SK-N-SH treated with all-trans-retinoic acid at 6 μM for 48 hours (cell line): ENCODE data around the gene MTCL3.

Source experiments
- ATAC-seq: fragments of 200-7000 bp; cut with Tn5 transposase; 3 replicates; pipeline ENCODE4 v1.9.1; 2020; ENCODE audit warnings: mild to moderate bottlenecking, moderate library complexity
- ARNTL ChIP-seq: fragments of 450-650 bp; formaldehyde crosslinking; IDR thresholded peaks from 2 replicates; pipeline ENCODE4 v1.5.0; 2020; ENCODE audit warnings: low read depth, mild to moderate bottlenecking, moderate library complexity, borderline replicate concordance
- BACH2 ChIP-seq: fragments of 250-450 bp; sonication (Bioruptor Pico); IDR thresholded peaks from 2 replicates; pipeline ENCODE4 v1.9.0; 2021; ENCODE audit warnings: mild to moderate bottlenecking, borderline replicate concordance
- CSDC2 ChIP-seq: fragments of 250-450 bp; sonication (Bioruptor Pico); IDR thresholded peaks from 2 replicates; pipeline ENCODE4 v1.5.0; 2020; ENCODE audit warnings: mild to moderate bottlenecking, moderate library complexity
- ESRRG ChIP-seq: fragments of 250-450 bp; sonication (Bioruptor Pico); IDR thresholded peaks from 2 replicates; pipeline ENCODE4 v1.6.1; 2021; ENCODE audit warnings: mild to moderate bottlenecking
- GLIS3 ChIP-seq: fragments of 250-450 bp; sonication (Bioruptor Pico); IDR thresholded peaks from 2 replicates; pipeline ENCODE4 v1.5.0; 2020; ENCODE audit warnings: mild to moderate bottlenecking, moderate library complexity
- ISL1 ChIP-seq: fragments of 250-450 bp; sonication (Bioruptor Pico); IDR thresholded peaks from 2 replicates; pipeline ENCODE4 v2.1.2; 2022; ENCODE audit warnings: mild to moderate bottlenecking, moderate library complexity
- OSR1 ChIP-seq: fragments of 250-450 bp; sonication (Bioruptor Pico); IDR thresholded peaks from 2 replicates; pipeline ENCODE4 v1.8.0; 2022; ENCODE audit warnings: moderate library complexity, mild to moderate bottlenecking, inconsistent platforms
- PPARA ChIP-seq: fragments of 250-450 bp; sonication (Bioruptor Pico); IDR thresholded peaks from 2 replicates; pipeline ENCODE4 v1.5.0; 2020; ENCODE audit warnings: mild to moderate bottlenecking, borderline replicate concordance
- RARB ChIP-seq: fragments of 250-450 bp; sonication (Bioruptor Pico); IDR thresholded peaks from 2 replicates; pipeline ENCODE4 v1.8.0; 2021; ENCODE audit warnings: mild to moderate bottlenecking, moderate library complexity
- SNAI2 ChIP-seq: fragments of 250-450 bp; sonication (Bioruptor Pico); IDR thresholded peaks from 2 replicates; pipeline ENCODE4 v1.5.0; 2020; ENCODE audit warnings: mild to moderate bottlenecking, moderate library complexity
- TCF4 ChIP-seq: fragments of 250-450 bp; sonication (Bioruptor Pico); IDR thresholded peaks from 2 replicates; pipeline ENCODE4 v1.8.0; 2021; ENCODE audit warnings: mild to moderate bottlenecking, moderate library complexity, borderline replicate concordance
- TOX ChIP-seq: fragments of 250-450 bp; sonication (Bioruptor Pico); IDR thresholded peaks from 2 replicates; pipeline ENCODE4 v1.8.0; 2021; ENCODE audit warnings: mild to moderate bottlenecking, moderate library complexity, borderline replicate concordance
- ZC3H10 ChIP-seq: fragments of 250-450 bp; sonication (Bioruptor Pico); IDR thresholded peaks from 2 replicates; pipeline ENCODE4 v1.5.1; 2021; ENCODE audit warnings: mild to moderate bottlenecking, moderate library complexity
- ZFP30 ChIP-seq: fragments of 450-650 bp; formaldehyde crosslinking; IDR thresholded peaks from 2 replicates; pipeline ENCODE4 v1.5.0; 2022; ENCODE audit warnings: mild to moderate bottlenecking, moderate library complexity
- ZNF565 ChIP-seq: fragments of 450-650 bp; formaldehyde crosslinking; conservative IDR thresholded peaks from 2 replicates; pipeline ENCODE4 v1.5.0; 2020; ENCODE audit warnings: low read depth, mild to moderate bottlenecking, moderate library complexity
- ZNF70 ChIP-seq: fragments of 450-650 bp; formaldehyde crosslinking; IDR thresholded peaks from 2 replicates; pipeline ENCODE4 v1.5.0; 2020; ENCODE audit warnings: mild to moderate bottlenecking, moderate library complexity
- TF ChIP-seq, protein P1 (sequence below): fragments of 250-450 bp; sonication (Bioruptor Pico); IDR thresholded peaks from 2 replicates; pipeline ENCODE4 v1.8.0; 2020; ENCODE audit warnings: mild to moderate bottlenecking, moderate library complexity, borderline replicate concordance
- TF ChIP-seq, protein P2 (sequence below): fragments of 250-450 bp; sonication (Bioruptor Pico); IDR thresholded peaks from 2 replicates; pipeline ENCODE4 v1.5.1; 2021; ENCODE audit warnings: mild to moderate bottlenecking, moderate library complexity
- TF ChIP-seq, protein P3 (sequence below): fragments of 250-450 bp; sonication (Bioruptor Pico); IDR thresholded peaks from 2 replicates; pipeline ENCODE4 v1.5.1; 2020; ENCODE audit warnings: low read depth, mild to moderate bottlenecking, moderate library complexity
- TF ChIP-seq, protein P4 (sequence below): fragments of 250-450 bp; sonication (Bioruptor Pico); IDR thresholded peaks from 2 replicates; pipeline ENCODE4 v1.8.0; 2021; ENCODE audit warnings: low read depth, mild to moderate bottlenecking, moderate library complexity, borderline replicate concordance
- TF ChIP-seq, protein P5 (sequence below): fragments of 250-450 bp; sonication (Bioruptor Pico); IDR thresholded peaks from 2 replicates; pipeline ENCODE4 v1.5.0; 2020; ENCODE audit warnings: mild to moderate bottlenecking, moderate library complexity

MTCL3 gene

DNA sequence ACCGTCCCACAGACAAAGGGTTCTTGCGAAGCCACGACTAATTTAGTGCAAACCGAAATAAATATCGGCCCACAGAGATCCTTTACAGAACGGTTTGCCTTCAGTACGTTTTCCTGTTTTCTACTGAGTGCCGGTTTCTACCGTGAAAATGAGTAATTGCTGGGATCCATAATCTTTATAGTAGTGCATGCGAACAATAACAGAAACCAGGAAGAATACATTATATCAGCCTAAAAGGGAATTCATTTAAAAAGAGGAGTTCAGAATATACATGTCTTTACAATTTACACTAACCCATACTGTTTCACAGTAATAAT, 292 bp upstream of the MTCL3 start:
- no peak for ATAC-seq
- TF ChIP-seq, protein P1, sequence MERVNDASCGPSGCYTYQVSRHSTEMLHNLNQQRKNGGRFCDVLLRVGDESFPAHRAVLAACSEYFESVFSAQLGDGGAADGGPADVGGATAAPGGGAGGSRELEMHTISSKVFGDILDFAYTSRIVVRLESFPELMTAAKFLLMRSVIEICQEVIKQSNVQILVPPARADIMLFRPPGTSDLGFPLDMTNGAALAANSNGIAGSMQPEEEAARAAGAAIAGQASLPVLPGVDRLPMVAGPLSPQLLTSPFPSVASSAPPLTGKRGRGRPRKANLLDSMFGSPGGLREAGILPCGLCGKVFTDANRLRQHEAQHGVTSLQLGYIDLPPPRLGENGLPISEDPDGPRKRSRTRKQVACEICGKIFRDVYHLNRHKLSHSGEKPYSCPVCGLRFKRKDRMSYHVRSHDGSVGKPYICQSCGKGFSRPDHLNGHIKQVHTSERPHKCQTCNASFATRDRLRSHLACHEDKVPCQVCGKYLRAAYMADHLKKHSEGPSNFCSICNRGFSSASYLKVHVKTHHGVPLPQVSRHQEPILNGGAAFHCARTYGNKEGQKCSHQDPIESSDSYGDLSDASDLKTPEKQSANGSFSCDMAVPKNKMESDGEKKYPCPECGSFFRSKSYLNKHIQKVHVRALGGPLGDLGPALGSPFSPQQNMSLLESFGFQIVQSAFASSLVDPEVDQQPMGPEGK (CRISPR knock-in tag) = no peak
- TF ChIP-seq PPARA = no peak
- no peak for TF ChIP-seq SNAI2 (CRISPR knock-in tag)
- no peak for TF ChIP-seq ARNTL (CRISPR knock-in tag)
- TF ChIP-seq GLIS3 = no peak

DNA sequence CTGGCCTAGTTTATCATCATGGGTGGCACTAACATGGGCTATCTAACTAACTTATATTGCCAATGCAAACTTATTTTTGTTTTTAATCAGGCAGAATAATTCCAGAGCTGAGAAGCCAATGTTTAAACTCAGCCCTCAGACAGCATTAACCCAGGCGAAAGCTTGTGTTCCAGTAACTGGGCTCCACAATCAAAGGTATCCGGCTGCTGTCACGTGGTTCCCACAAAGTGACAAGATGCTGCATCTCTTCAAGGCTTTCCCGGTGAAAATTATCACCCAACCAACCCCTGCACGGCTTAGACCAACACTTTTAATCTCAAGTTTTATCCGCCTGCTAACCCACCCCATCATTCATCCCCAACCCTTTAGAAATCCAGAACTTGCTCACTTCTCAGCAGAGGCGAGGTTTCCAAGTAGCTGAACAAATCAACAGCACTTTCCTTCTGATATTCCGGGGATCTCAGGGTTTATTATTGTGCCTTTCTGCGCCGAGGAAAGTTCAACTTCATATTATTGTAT, 885 bp downstream of the MTCL3 start:
- TF ChIP-seq TOX (CRISPR knock-in tag) = no peak
- TF ChIP-seq ESRRG (CRISPR knock-in tag) = no peak
- no peak for TF ChIP-seq ZNF70 (CRISPR knock-in tag)
- TF ChIP-seq GLIS3 = no peak
- TF ChIP-seq, protein P2, sequence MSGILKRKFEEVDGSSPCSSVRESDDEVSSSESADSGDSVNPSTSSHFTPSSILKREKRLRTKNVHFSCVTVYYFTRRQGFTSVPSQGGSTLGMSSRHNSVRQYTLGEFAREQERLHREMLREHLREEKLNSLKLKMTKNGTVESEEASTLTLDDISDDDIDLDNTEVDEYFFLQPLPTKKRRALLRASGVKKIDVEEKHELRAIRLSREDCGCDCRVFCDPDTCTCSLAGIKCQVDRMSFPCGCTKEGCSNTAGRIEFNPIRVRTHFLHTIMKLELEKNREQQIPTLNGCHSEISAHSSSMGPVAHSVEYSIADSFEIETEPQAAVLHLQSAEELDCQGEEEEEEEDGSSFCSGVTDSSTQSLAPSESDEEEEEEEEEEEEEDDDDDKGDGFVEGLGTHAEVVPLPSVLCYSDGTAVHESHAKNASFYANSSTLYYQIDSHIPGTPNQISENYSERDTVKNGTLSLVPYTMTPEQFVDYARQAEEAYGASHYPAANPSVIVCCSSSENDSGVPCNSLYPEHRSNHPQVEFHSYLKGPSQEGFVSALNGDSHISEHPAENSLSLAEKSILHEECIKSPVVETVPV (CRISPR knock-in tag) = no peak
- no peak for TF ChIP-seq RARB (CRISPR knock-in tag)
- no peak for ATAC-seq

DNA sequence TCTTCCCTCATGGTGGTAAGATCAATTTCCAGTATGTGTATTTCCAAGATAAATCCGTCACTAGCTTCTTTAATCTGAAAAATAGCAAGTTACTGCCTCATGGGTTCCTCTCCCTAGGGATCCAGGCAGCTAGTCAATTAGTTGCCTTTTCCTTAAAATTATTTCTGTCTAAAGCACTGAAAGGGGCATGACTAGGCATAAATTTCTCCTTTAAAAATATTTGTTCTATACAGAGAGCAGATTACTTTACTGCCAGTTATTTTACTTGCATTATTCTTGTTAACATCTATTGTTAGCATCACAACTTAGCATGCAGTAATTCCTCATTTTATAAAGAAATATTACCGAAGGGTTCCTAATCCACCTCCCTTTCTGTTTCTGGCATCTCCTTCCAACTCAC, 1.4 kb downstream of the MTCL3 start:
- TF ChIP-seq ZFP30 (CRISPR knock-in tag) = no peak
- TF ChIP-seq TCF4 (CRISPR knock-in tag) = no peak
- no peak for TF ChIP-seq ESRRG (CRISPR knock-in tag)
- no peak for TF ChIP-seq GLIS3
- TF ChIP-seq CSDC2 = no peak
- TF ChIP-seq, protein P3, sequence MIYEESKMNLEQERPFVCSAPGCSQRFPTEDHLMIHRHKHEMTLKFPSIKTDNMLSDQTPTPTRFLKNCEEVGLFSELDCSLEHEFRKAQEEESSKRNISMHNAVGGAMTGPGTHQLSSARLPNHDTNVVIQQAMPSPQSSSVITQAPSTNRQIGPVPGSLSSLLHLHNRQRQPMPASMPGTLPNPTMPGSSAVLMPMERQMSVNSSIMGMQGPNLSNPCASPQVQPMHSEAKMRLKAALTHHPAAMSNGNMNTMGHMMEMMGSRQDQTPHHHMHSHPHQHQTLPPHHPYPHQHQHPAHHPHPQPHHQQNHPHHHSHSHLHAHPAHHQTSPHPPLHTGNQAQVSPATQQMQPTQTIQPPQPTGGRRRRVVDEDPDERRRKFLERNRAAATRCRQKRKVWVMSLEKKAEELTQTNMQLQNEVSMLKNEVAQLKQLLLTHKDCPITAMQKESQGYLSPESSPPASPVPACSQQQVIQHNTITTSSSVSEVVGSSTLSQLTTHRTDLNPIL (CRISPR knock-in tag) = no peak
- no peak for TF ChIP-seq BACH2
- TF ChIP-seq, protein P4, sequence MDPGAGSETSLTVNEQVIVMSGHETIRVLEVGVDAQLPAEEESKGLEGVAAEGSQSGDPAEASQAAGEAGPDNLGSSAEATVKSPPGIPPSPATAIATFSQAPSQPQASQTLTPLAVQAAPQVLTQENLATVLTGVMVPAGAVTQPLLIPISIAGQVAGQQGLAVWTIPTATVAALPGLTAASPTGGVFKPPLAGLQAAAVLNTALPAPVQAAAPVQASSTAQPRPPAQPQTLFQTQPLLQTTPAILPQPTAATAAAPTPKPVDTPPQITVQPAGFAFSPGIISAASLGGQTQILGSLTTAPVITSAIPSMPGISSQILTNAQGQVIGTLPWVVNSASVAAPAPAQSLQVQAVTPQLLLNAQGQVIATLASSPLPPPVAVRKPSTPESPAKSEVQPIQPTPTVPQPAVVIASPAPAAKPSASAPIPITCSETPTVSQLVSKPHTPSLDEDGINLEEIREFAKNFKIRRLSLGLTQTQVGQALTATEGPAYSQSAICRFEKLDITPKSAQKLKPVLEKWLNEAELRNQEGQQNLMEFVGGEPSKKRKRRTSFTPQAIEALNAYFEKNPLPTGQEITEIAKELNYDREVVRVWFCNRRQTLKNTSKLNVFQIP (CRISPR knock-in tag) = no peak
- no peak for TF ChIP-seq ISL1 (CRISPR knock-in tag)
- TF ChIP-seq ZNF565 = no peak
- no peak for ATAC-seq

DNA sequence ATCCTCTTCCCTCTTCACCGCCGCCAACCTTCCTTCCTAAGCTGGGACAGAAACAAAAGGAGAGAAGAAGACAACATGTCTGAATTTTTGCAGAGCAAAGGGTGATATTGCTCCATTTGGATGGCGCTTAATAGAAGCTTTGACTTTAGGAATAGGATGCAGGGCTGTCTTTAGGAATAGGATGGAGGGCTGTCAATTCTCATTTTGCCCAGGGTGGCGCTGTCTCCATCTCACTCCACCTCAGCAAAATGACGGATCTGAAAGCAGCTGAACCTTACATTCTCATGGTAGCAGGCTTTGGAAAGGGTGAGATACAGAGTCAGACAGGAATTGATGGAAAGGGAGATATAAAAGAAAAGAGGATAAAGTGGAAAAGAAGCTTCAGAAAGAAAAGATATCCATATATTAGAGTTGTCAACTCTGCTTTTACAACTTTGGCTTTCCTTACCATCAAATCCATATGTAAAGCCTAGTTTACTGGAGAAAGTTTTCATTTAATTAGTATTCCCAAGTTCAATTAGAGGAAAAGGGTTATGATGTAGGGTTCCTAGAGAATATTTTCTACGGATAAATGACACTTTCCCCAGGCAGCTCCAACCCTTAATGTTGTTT, 2.4 kb downstream of the MTCL3 start:
- ATAC-seq = peak; percentile 75
- TF ChIP-seq CSDC2 (no peak; the same call in 1 of the 2 replicates), PPARA (no peak), SNAI2 (CRISPR knock-in tag) (no peak), ZNF565 (no peak), ESRRG (CRISPR knock-in tag) (no peak), TCF4 (CRISPR knock-in tag) (no peak; the same call in 1 of the 2 replicates), TOX (CRISPR knock-in tag) (no peak), ZC3H10 (CRISPR knock-in tag) (no peak), OSR1 (CRISPR knock-in tag) (no peak), ARNTL (CRISPR knock-in tag) (no peak)
- TF ChIP-seq, protein P1 (CRISPR knock-in tag) = no peak
- TF ChIP-seq, protein P5, sequence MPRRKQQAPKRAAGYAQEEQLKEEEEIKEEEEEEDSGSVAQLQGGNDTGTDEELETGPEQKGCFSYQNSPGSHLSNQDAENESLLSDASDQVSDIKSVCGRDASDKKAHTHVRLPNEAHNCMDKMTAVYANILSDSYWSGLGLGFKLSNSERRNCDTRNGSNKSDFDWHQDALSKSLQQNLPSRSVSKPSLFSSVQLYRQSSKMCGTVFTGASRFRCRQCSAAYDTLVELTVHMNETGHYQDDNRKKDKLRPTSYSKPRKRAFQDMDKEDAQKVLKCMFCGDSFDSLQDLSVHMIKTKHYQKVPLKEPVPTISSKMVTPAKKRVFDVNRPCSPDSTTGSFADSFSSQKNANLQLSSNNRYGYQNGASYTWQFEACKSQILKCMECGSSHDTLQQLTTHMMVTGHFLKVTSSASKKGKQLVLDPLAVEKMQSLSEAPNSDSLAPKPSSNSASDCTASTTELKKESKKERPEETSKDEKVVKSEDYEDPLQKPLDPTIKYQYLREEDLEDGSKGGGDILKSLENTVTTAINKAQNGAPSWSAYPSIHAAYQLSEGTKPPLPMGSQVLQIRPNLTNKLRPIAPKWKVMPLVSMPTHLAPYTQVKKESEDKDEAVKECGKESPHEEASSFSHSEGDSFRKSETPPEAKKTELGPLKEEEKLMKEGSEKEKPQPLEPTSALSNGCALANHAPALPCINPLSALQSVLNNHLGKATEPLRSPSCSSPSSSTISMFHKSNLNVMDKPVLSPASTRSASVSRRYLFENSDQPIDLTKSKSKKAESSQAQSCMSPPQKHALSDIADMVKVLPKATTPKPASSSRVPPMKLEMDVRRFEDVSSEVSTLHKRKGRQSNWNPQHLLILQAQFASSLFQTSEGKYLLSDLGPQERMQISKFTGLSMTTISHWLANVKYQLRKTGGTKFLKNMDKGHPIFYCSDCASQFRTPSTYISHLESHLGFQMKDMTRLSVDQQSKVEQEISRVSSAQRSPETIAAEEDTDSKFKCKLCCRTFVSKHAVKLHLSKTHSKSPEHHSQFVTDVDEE = no peak
- TF ChIP-seq, protein P3 (CRISPR knock-in tag) = no peak
- TF ChIP-seq, protein P4 (CRISPR knock-in tag) = no peak
